Prostate gland (tissue), 2 donors: ENCODE results near the gene SLC27A2.

Source experiments
- CTCF ChIP-seq, 4 experiments: fragments of 200-600 bp in 2 of 4; fragments of 450-650 bp in 2 of 4; sonication (generic) in 2 of 4; IDR thresholded peaks; 1 replicate in 3 of 4; 2 replicates in 1 of 4; pipeline ENCODE4 v1.5.1; 2016 to 2019; ENCODE audit warnings: antibody characterized with exemption in 4 of 4, mild to moderate bottlenecking in 2 of 4, moderate library complexity in 2 of 4
- POLR2A ChIP-seq: fragments of 450-650 bp; IDR thresholded peaks from one replicate; pipeline ENCODE4 v1.6.1; 2016; ENCODE audit warnings: antibody characterized with exemption, mild to moderate bottlenecking
- POLR2AphosphoS5 ChIP-seq: sonication (generic); formaldehyde crosslinking; IDR thresholded peaks from one replicate; pipeline ENCODE4 v1.6.1; 2017; ENCODE audit warnings: antibody characterized with exemption

- TF ChIP-seq POLR2AphosphoS5 = no peak
- no peak for TF ChIP-seq CTCF (IDR thresholded peaks at IDR 0.05)
- TF ChIP-seq POLR2A = no peak
These were observed 13.6 kb upstream of the SLC27A2 start for GRCh38 chr15:50168379-50168778.
